ENCODE results near the gene ZFYVE16.
"Not testable (repeated sequence)": the region's sequence is repeated elsewhere in the genome, so short reads cannot be mapped to it uniquely, and the experiment has no call there.

ZFYVE16 gene

GRCh38 chr5:80409367-80409966 lies 1.6 kb downstream of the ZFYVE16 start:
- no peak for DNase-seq (ENCODE audit: extremely low read depth in 1 of 2, low read depth in 1 of 2)

GRCh38 chr5:80411589-80412219 lies 3.8 kb downstream of the ZFYVE16 start:
- no peak for DNase-seq (ENCODE audit: extremely low read depth in 1 of 2, low read depth in 1 of 2)

- DNase-seq (ENCODE audit: extremely low read depth in 1 of 2, low read depth in 1 of 2), result no peak
These were observed 6.2 kb downstream of the ZFYVE16 start for GRCh38 chr5:80414113-80414512.

GRCh38 chr5:80417973-80418372 lies 10.1 kb downstream of the ZFYVE16 start:
- no peak for DNase-seq (ENCODE audit: extremely low read depth in 1 of 2, low read depth in 1 of 2)

GRCh38 chr5:80424365-80424764 lies 16.5 kb downstream of the ZFYVE16 start:
- not testable (repeated sequence) for DNase-seq (ENCODE audit: extremely low read depth in 1 of 2, low read depth in 1 of 2)

- no peak for DNase-seq (ENCODE audit: extremely low read depth in 1 of 2, low read depth in 1 of 2)
These were observed 27.6 kb downstream of the ZFYVE16 start for GRCh38 chr5:80435476-80435875.

- no peak for DNase-seq (ENCODE audit: extremely low read depth in 1 of 2, low read depth in 1 of 2)
These were observed 29.5 kb downstream of the ZFYVE16 start for GRCh38 chr5:80437326-80437725.

- DNase-seq (ENCODE audit: extremely low read depth in 1 of 2, low read depth in 1 of 2), result no peak
These were observed 30.9 kb downstream of the ZFYVE16 start for GRCh38 chr5:80438739-80439138.

- no peak for DNase-seq (ENCODE audit: extremely low read depth in 1 of 2, low read depth in 1 of 2)
These were observed 31.3 kb downstream of the ZFYVE16 start for GRCh38 chr5:80439213-80439612.

- no peak for DNase-seq (ENCODE audit: extremely low read depth in 1 of 2, low read depth in 1 of 2)
These were observed 34.9 kb downstream of the ZFYVE16 start for GRCh38 chr5:80442742-80443141.

- DNase-seq (ENCODE audit: extremely low read depth in 1 of 2, low read depth in 1 of 2), result no peak
These were observed 45.5 kb downstream of the ZFYVE16 start for GRCh38 chr5:80453366-80453765.

GRCh38 chr5:80463269-80463668 lies 55.4 kb downstream of the ZFYVE16 start:
- no peak for DNase-seq (ENCODE audit: extremely low read depth in 1 of 2, low read depth in 1 of 2)

- DNase-seq (ENCODE audit: extremely low read depth in 1 of 2, low read depth in 1 of 2), result no peak
These were observed 59.0 kb downstream of the ZFYVE16 start for GRCh38 chr5:80466669-80467485.

- DNase-seq (ENCODE audit: extremely low read depth in 1 of 2, low read depth in 1 of 2), result no peak
These were observed 60.3 kb downstream of the ZFYVE16 start for GRCh38 chr5:80468131-80468530.

GRCh38 chr5:80470631-80471030 lies 62.8 kb downstream of the ZFYVE16 start:
- not testable (repeated sequence) for DNase-seq (ENCODE audit: extremely low read depth in 1 of 2, low read depth in 1 of 2)

GRCh38 chr5:80474929-80475328 lies 67.1 kb downstream of the ZFYVE16 start:
- DNase-seq (ENCODE audit: extremely low read depth in 1 of 2, low read depth in 1 of 2), result no peak

- DNase-seq (ENCODE audit: extremely low read depth in 1 of 2, low read depth in 1 of 2), result no peak
These were observed 71.8 kb downstream of the ZFYVE16 start for GRCh38 chr5:80479713-80480112.

- DNase-seq (ENCODE audit: extremely low read depth in 1 of 2, low read depth in 1 of 2), result no peak
These were observed 72.5 kb downstream of the ZFYVE16 start for GRCh38 chr5:80480354-80480753.

- no peak for DNase-seq (ENCODE audit: extremely low read depth in 1 of 2, low read depth in 1 of 2)
These were observed 73.4 kb downstream of the ZFYVE16 start for GRCh38 chr5:80481019-80481893.

GRCh38 chr5:80482578-80482977 lies 74.7 kb downstream of the ZFYVE16 start:
- DNase-seq (ENCODE audit: extremely low read depth in 1 of 2, low read depth in 1 of 2), result no peak

GRCh38 chr5:80483636-80484232 lies 75.9 kb downstream of the ZFYVE16 start:
- DNase-seq (ENCODE audit: extremely low read depth in 1 of 2, low read depth in 1 of 2), result no peak
